GM12801 (cell line): ENCODE measurements around the gene NOP14.

Experiments used
- TF ChIP-seq, protein P1 (sequence below): IDR thresholded peaks from one replicate; pipeline ENCODE4 v1.5.1; 2011; ENCODE audit warnings: control low read depth; ENCODE audit not compliant: insufficient read length; ENCODE audit errors: extremely low read depth

Gene NOP14

DNA sequence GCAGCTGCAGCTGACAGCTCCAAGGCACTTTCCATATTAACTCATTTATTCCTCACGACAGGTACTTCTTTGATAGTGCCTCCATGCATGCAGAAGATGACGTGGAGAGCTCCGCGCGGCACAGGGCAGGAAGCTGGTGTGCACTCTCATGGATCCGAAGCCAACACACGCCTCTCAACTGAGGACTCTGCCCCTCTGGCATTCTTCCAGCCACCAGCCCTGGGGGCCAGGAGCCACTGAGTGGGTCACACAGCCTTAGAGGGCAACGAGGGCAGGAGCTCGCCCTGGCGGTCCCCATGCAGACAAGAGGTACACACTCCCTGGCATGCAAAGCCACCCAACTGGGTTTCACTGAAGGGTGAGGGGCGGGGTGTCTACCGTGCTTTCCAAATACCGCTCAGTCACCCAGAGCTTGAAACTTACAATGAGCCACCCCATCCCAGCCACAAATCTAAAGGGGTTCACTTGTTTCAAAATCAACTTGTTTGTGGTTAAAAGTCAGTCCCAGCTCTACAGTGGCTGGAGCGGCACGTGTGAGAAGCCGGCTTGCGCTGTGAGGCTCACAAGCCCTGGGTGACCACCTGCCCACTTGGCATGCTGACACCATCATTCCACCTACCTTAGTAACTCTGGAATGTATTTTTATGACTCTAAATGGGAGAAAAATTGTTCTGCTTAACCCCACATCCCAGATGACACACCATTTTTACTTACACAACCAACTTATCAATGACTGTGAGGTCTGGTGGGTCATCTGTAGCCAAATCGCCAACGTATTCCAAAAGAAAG, 16.2 kb downstream of the NOP14 start:
- TF ChIP-seq, protein P1, sequence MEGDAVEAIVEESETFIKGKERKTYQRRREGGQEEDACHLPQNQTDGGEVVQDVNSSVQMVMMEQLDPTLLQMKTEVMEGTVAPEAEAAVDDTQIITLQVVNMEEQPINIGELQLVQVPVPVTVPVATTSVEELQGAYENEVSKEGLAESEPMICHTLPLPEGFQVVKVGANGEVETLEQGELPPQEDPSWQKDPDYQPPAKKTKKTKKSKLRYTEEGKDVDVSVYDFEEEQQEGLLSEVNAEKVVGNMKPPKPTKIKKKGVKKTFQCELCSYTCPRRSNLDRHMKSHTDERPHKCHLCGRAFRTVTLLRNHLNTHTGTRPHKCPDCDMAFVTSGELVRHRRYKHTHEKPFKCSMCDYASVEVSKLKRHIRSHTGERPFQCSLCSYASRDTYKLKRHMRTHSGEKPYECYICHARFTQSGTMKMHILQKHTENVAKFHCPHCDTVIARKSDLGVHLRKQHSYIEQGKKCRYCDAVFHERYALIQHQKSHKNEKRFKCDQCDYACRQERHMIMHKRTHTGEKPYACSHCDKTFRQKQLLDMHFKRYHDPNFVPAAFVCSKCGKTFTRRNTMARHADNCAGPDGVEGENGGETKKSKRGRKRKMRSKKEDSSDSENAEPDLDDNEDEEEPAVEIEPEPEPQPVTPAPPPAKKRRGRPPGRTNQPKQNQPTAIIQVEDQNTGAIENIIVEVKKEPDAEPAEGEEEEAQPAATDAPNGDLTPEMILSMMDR, result no peak

DNA sequence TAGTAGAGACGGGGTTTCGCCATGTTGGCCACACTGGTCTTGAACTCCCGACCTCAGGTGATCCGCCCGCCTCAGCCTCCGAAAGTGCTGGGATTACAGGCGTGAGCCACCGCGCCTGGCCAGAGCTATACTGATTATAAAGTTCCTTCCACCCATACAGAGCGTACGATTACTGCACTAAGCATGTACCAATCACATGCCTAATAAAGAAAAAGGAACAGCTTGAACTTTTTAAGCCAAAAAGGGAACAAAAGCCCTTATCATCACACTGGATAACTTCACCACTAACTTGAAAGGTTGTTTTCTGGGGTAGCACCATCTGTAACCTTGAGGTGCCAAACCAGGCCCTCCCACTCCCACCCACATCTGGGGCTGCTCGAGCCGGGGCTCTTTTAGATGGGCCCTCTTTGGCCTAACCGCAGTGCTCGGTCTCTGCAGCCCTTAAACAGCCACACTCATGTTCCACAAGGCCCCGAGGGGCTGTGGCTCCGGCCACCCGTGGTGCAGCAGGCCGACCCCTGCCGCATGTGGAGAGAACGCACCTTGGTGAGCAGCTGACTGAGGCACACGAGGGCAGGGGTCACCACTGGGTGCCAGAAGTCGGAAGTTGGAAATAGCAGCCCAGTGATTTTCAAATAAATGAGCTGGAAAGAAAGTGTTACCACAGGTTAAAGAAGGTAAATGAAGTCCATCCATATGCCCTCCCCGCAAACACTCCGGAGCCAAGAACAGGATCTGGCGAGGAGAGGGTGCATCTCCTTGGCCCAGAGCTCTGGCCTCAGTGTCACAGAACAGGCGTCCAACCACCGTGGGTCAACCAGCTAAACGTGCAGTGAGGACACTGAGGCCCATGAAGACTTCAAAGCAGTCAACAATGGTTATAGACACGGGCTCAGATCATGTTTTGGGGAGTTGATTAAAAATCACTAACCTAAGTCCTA, 18.4 kb downstream of the NOP14 start:
- TF ChIP-seq, protein P1, result no peak

DNA sequence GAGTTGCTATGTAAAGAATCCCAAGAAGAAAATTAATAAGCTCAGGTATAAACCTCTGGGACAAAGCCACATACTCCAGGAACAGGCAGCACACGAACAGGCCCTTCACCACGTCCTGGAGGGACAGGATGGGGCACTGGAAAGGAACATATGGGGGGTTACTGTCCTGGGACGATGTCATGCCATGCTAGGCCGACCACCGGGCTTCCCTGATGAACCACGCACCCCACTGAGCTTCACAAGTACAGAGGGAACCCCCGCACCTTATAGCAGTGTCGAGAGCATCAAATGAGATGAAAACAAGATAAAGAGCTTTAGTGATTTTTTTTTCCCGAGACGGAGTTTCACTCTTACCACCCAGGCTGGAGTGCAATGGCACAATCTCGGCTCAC, 19.1 kb downstream of the NOP14 start:
- TF ChIP-seq, protein P1, result no peak

DNA sequence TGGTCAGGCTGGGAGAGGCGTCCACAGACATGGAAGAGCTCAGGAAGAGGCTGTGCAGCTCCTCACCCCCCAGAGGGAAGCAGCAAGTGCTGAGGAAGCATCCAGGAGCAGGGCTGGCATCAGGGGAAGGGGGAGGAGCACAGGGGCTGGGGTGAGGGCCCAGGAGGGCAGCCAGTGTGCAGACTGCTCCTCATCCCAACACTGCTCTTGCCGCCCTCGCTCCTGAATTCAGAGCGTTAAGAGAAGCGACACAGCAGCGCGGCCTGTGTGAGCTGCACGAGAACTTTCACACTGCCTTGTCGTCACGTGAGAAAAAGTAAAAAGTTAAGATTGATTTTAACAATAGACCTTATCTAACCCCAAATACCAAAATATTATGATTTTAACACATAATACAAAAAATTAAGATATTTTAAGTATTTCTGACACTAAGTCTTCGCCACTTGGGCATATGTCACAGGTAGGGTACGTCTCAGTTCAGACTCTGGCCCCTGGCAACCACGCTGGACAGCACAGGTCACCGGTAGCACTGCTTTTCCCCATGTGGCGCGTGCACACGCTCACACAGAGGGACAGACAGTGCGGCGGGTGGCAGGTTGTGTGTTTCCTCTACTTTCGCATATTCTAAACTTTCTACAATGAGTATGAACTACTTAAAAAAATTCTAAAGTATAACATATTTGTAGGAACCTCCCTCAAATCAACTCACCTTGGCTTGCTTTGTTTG, 19.7 kb downstream of the NOP14 start:
- TF ChIP-seq, protein P1, result no peak

DNA sequence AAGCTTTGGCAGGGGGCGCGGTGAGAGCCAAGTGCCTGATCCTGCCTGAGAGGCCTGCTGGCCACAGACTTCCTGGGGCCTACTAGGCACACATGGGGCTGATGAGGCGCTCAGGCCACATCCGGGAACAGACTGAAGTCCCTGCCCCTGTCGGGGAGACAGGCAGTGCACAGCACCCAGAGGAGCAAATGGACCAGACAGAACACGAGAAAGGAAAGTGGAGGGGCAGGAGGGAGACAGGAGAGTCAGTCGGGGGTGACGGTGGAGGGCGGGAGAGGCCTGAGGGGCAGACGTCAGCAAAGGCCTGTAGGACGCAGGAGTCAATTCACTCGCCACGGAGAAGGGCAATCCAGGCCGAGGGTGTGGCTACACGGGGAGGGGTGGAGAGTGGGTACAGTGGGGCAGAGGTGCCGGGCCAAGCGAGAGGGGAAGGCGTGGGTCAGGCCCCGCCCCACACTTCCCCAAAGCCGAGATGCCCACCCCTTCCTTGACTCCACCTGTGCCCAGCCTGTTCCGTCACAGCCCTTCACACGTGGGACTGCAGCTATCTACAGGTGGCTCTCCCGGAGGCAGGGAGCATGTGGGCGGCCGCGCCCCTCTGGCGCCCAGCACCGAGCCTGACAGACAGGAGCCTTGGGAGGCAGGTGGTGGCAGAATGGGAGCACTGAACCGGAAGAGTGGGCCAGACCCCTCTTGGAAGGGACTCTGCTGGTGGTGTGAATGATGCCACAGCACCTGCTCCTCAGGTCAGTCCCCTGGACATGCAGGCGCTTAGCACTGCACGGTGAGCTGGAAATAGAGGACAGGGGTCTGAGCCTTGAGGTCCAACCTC, 20.5 kb downstream of the NOP14 start:
- TF ChIP-seq, protein P1, result no peak

DNA sequence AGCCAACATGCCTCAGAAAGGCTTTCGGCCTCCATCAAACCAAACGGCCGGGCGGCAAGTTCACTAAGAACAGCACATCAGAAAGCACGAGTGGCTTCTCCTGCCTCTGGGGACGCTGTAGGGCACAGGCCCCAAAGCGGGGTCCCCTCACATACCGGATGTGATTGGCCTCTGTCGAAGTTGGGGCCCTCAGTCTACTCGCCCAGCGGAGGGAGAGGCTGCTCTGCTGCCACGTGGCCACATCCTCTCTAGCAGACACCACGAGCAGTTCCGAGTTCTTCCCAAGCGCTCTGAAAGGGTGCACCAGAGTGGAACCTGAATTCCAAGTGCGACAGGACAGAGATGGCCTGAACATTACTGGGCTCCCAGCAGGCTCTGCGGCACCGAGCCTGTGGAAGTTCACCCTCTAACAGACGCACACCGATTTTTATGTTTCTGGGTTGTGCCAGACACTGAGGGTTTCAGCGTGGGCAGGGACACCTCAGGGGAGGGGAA, 21.1 kb downstream of the NOP14 start:
- TF ChIP-seq, protein P1, result no peak
